Small intestine (tissue), 7 donors: Measurements from ENCODE around the gene C12orf56. TPM values are rescaled to one million over a fixed set of nuclear protein-coding genes. Genes with fewer than 3 reads are reported as not detected.

ENCODE experiments used
- DNase-seq, 2 donors: peaks; one replicate each; pipeline versions ENCODE4 v3.0.0 to v3.0.0-alpha.2; 2013
- FAIRE-seq: peaks from 2 replicates; lab custom pipeline; 2012; peaks lifted over from hg19 to GRCh38; lab: Jason Lieb, UNC
- H3K27ac ChIP-seq, 3 donors: one replicate each; pipeline ENCODE4 v1.5.1; 2013; ENCODE audit warnings: low read length in 2 of 3, mild to moderate bottlenecking in 2 of 3, control low read depth in 1 of 3, inconsistent platforms in 1 of 3, low read depth in 1 of 3, moderate library complexity in 1 of 3
- H3K27me3 ChIP-seq, 3 donors: one replicate each; pipeline ENCODE4 v1.6.1; 2013; ENCODE audit warnings: low read length in 3 of 3, inconsistent platforms in 1 of 3; ENCODE audit not compliant: control insufficient read depth in 3 of 3, insufficient read depth in 3 of 3
- H3K36me3 ChIP-seq, 3 donors: one replicate each; pipeline ENCODE4 v1.6.1; 2013; ENCODE audit warnings: low read length in 3 of 3, inconsistent platforms in 1 of 3, low read depth in 1 of 3, mild to moderate bottlenecking in 1 of 3, moderate library complexity in 1 of 3; ENCODE audit not compliant: control insufficient read depth in 3 of 3, insufficient read depth in 2 of 3
- H3K4me1 ChIP-seq, 3 donors: one replicate each; pipeline ENCODE4 v1.6.1; 2013; ENCODE audit warnings: low read length in 2 of 3, inconsistent platforms in 1 of 3, low read depth in 1 of 3, mild to moderate bottlenecking in 1 of 3, moderate library complexity in 1 of 3; ENCODE audit not compliant: control insufficient read depth in 3 of 3, insufficient read depth in 2 of 3
- H3K4me3 ChIP-seq, 3 donors: one replicate each; pipeline ENCODE4 v1.5.1; 2013; ENCODE audit warnings: low read length in 3 of 3, control low read depth in 1 of 3, inconsistent platforms in 1 of 3, low read depth in 1 of 3, mild to moderate bottlenecking in 1 of 3, moderate library complexity in 1 of 3
- H3K9me3 ChIP-seq, 2 donors: one replicate each; pipeline ENCODE4 v1.6.1; 2013; ENCODE audit warnings: low read depth in 1 of 2, low read length in 1 of 2; ENCODE audit not compliant: control insufficient read depth in 2 of 2, insufficient read depth in 1 of 2
- WGBS, 3 donors: extraction: QIAGEN DNeasy Blood & Tissue Kit; methylation state at CpG; one replicate each; pipeline ENCODE4 v1.1.7; 2013; 5-methylcytosine and 5-hydroxymethylcytosine counted together
- polyA plus RNA-seq, 4 donors: library from polyadenylated mRNA; stranded (reverse) in 3 of 4; unstranded in 1 of 4; fragments of 200-250 nt in 3 of 4; fragments of 120-200 nt in 1 of 4; gene quantifications; one replicate each; pipeline versions ENCODE4 v1.2.1 to v1.2.3, GENCODE V29; 2013
- donor health status: healthy with polysubstance abuse.
- donor health status: control.
- donor health status: control.
- donor health status: Bipolar disorder and iron deficiency.
- donor health status: healthy.

C12orf56 gene
- polyA plus RNA-seq, 4 donors, result 0.04 TPM; not detected in 3

GRCh38 chr12:64236549-64236948 is 154.0 kb downstream of the C12orf56 start:
- H3K4me1 ChIP-seq, result no peaks in the 10 kb centered on the region
- FAIRE-seq (no peak), DNase-seq (peak in 1 of 2 donors; percentile 29)
- H3K9me3 ChIP-seq, result no peaks in the 10 kb centered on the region
- no peaks in the 10 kb centered on the region for H3K36me3 ChIP-seq
- H3K27ac ChIP-seq, result no peak overlapping the region
- no peak overlapping the region for H3K4me3 ChIP-seq
- no peaks in the 10 kb centered on the region for H3K27me3 ChIP-seq

GRCh38 chr12:64232196-64232595 is 158.4 kb downstream of the C12orf56 start:
- FAIRE-seq (no peak), DNase-seq (no peak)
- 79 to 91% (median 91%) methylated on average over 1 of the region's 1 CpG for WGBS, 3 donors
- Histone ChIP-seq H3K27ac (no peak overlapping the region), H3K4me1 (no peaks in the 10 kb centered on the region), H3K9me3 (no peaks in the 10 kb centered on the region), H3K36me3 (no peaks in the 10 kb centered on the region), H3K27me3 (peaks cover 0 to 2% (median 0%) of the 10 kb centered on the region in 3 donors), H3K4me3 (no peak overlapping the region)

GRCh38 chr12:64229796-64230195 is 160.8 kb downstream of the C12orf56 start:
- WGBS, 3 donors, result 89% methylated on average over 5 of the region's 5 CpGs
- H3K27me3 ChIP-seq, result peaks cover 0 to 2% (median 0%) of the 10 kb centered on the region in 3 donors
- FAIRE-seq (no peak), DNase-seq (no peak)
- H3K9me3 ChIP-seq, result no peaks in the 10 kb centered on the region
- no peaks in the 10 kb centered on the region for H3K4me1 ChIP-seq
- no peaks in the 10 kb centered on the region for H3K36me3 ChIP-seq
- no peak overlapping the region for H3K27ac ChIP-seq
- H3K4me3 ChIP-seq, result no peak overlapping the region

- Histone ChIP-seq H3K27me3 (peaks cover 0 to 2% (median 0%) of the 10 kb centered on the region in 3 donors), H3K4me1 (no peaks in the 10 kb centered on the region), H3K27ac (no peak overlapping the region), H3K4me3 (no peak overlapping the region), H3K9me3 (no peaks in the 10 kb centered on the region), H3K36me3 (no peaks in the 10 kb centered on the region)
- FAIRE-seq (no peak), DNase-seq (no peak)
- WGBS, 3 donors, result 55 to 69% (median 61%) methylated on average over 4 of the region's 4 CpGs
These were observed 161.3 kb downstream of the C12orf56 start for GRCh38 chr12:64229240-64229639.

- Histone ChIP-seq H3K27me3 (peaks cover 0 to 2% (median 0%) of the 10 kb centered on the region in 3 donors), H3K27ac (no peak overlapping the region), H3K36me3 (no peaks in the 10 kb centered on the region), H3K9me3 (no peaks in the 10 kb centered on the region), H3K4me1 (peaks cover 0 to 8% (median 0%) of the 10 kb centered on the region in 3 donors), H3K4me3 (no peak overlapping the region)
- WGBS, 3 donors, result 20 to 58% (median 34%) methylated on average over 2 of the region's 2 CpGs
- FAIRE-seq (no peak), DNase-seq (no peak)
These were observed 164.9 kb downstream of the C12orf56 start for GRCh38 chr12:64225626-64226025.

- Histone ChIP-seq H3K9me3 (no peaks in the 10 kb centered on the region), H3K36me3 (no peaks in the 10 kb centered on the region), H3K4me3 (peak within 1 kb of the TSS; percentile 69 to 97 (median 73)), H3K27ac (peak within 1 kb of the TSS; percentile 90 to 99 (median 93)), H3K27me3 (no peaks in the 10 kb centered on the region), H3K4me1 (peaks cover 0 to 15% (median 0%) of the 10 kb centered on the region in 3 donors)
- WGBS, 3 donors, result 0% methylated on average over 50 to 56 of the region's 56 CpGs
- DNase-seq, result peak; percentile 95 to 98
- FAIRE-seq, result no peak
These were observed 168.4 kb downstream of the C12orf56 start, which contains the start of gene KICS2 for GRCh38 chr12:64222009-64222765. KICS2 (minus strand) TSS chr12:64222296; CDS start chr12:64222237, 59 bp downstream.

- Histone ChIP-seq H3K9me3 (no peaks in the 10 kb centered on the region), H3K4me1 (peaks cover 0 to 15% (median 0%) of the 10 kb centered on the region in 3 donors), H3K4me3 (peak overlapping the region; percentile 69 to 97 (median 73)), H3K27me3 (no peaks in the 10 kb centered on the region), H3K36me3 (no peaks in the 10 kb centered on the region), H3K27ac (peak overlapping the region; percentile 90 to 99 (median 93))
- FAIRE-seq (no peak), DNase-seq (peak; percentile 92 to 94)
- WGBS, 3 donors, result 0% methylated on average over 13 to 16 of the region's 16 CpGs
These were observed 168.9 kb downstream of the C12orf56 start for GRCh38 chr12:64221651-64222008.

GRCh38 chr12:64220046-64220445 is 170.5 kb downstream of the C12orf56 start:
- no peak for FAIRE-seq
- Histone ChIP-seq H3K27me3 (no peaks in the 10 kb centered on the region), H3K4me1 (peaks cover 0 to 15% (median 0%) of the 10 kb centered on the region in 3 donors), H3K4me3 (no peak overlapping the region), H3K9me3 (no peaks in the 10 kb centered on the region), H3K36me3 (peaks cover 0 to 4% (median 0%) of the 10 kb centered on the region in 3 donors), H3K27ac (no peak overlapping the region)
- no peak for DNase-seq
- 89 to 96% (median 90%) methylated on average over 3 of the region's 3 CpGs for WGBS, 3 donors
